RWPE2 (cell line): ENCODE measurements around the gene HPS4.
"Not testable (repeated sequence)": the region's sequence is repeated elsewhere in the genome, so short reads cannot be mapped to it uniquely, and the experiment has no call there.

ENCODE experiments used
- ATAC-seq: fragments of 200-7000 bp; cut with Tn5 transposase; 3 replicates; pipeline ENCODE4 v1.9.1; 2021; ENCODE audit warnings: low read depth
- DNase-seq: peaks from one replicate; pipeline ENCODE4 v3.0.0-alpha.2; 2020; ENCODE audit warnings: low spot score
- H3K27ac ChIP-seq: fragments of 450-650 bp; 2 replicates; pipeline ENCODE4 v1.5.1; 2017; ENCODE audit warnings: mild to moderate bottlenecking; ENCODE audit not compliant: poor library complexity, severe bottlenecking
- H3K27me3 ChIP-seq: fragments of 250-450 bp; sonication (Bioruptor Pico); 2 replicates; pipeline ENCODE4 v1.5.1; 2021; ENCODE audit warnings: mild to moderate bottlenecking, moderate library complexity; ENCODE audit not compliant: insufficient read depth, poor library complexity, severe bottlenecking
- H3K36me3 ChIP-seq: fragments of 250-450 bp; sonication (Bioruptor Pico); 2 replicates; pipeline ENCODE4 v1.5.1; 2020; ENCODE audit warnings: low read depth, mild to moderate bottlenecking, moderate library complexity
- H3K4me1 ChIP-seq: fragments of 250-450 bp; sonication (Bioruptor Pico); 2 replicates; pipeline ENCODE4 v1.5.1; 2021; ENCODE audit warnings: mild to moderate bottlenecking, moderate library complexity; ENCODE audit not compliant: insufficient read depth, poor library complexity, severe bottlenecking
- H3K4me3 ChIP-seq: fragments of 250-450 bp; sonication (Bioruptor Pico); 2 replicates; pipeline ENCODE4 v1.5.1; 2021; ENCODE audit warnings: mild to moderate bottlenecking, moderate library complexity; ENCODE audit not compliant: severe bottlenecking
- H3K9me3 ChIP-seq: fragments of 250-450 bp; sonication (Bioruptor Pico); 2 replicates; pipeline ENCODE4 v1.5.1; 2021; ENCODE audit warnings: mild to moderate bottlenecking, moderate library complexity; ENCODE audit not compliant: severe bottlenecking
- CTCF ChIP-seq: fragments of 450-650 bp; IDR thresholded peaks from one replicate; pipeline ENCODE4 v1.5.1; 2017; ENCODE audit warnings: mild to moderate bottlenecking, moderate library complexity; ENCODE audit not compliant: poor library complexity, severe bottlenecking

The HPS4 gene

GRCh38 chr22:26439559-26439958 is 44.0 kb downstream of the HPS4 start:
- H3K27ac ChIP-seq, result peak overlapping the region; percentile 40
- no peaks in the 10 kb centered on the region; the same call in none of the 2 replicates for H3K36me3 ChIP-seq
- H3K4me3 ChIP-seq, result no peak overlapping the region
- ATAC-seq, result no peak
- no peaks in the 10 kb centered on the region for H3K27me3 ChIP-seq
- DNase-seq, result no peak
- no peak for TF ChIP-seq CTCF
- no peaks in the 10 kb centered on the region for H3K9me3 ChIP-seq
- H3K4me1 ChIP-seq, result peaks cover 26% of the 10 kb centered on the region

GRCh38 chr22:26438776-26439175 is 44.8 kb downstream of the HPS4 start:
- H3K36me3 ChIP-seq, H3K9me3 ChIP-seq, ATAC-seq, H3K4me3 ChIP-seq, H3K27me3 ChIP-seq, DNase-seq: not testable (repeated sequence)
- peaks cover 26% of the 10 kb centered on the region for H3K4me1 ChIP-seq
- H3K27ac ChIP-seq, result peak overlapping the region; percentile 40

- Histone ChIP-seq H3K4me1 (peaks cover 25% of the 10 kb centered on the region), H3K9me3 (no peaks in the 10 kb centered on the region), H3K36me3 (no peaks in the 10 kb centered on the region; the same call in none of the 2 replicates), H3K27ac (peak overlapping the region; percentile 44), H3K27me3 (no peaks in the 10 kb centered on the region), H3K4me3 (no peak overlapping the region)
- ATAC-seq (no peak), DNase-seq (no peak)
- TF ChIP-seq CTCF, result no peak
Measured at GRCh38 chr22:26437694-26438392, 45.7 kb downstream of the HPS4 start.

GRCh38 chr22:26436903-26437515 is 46.6 kb downstream of the HPS4 start:
- Histone ChIP-seq H3K4me3 (no peak overlapping the region), H3K36me3 (peaks cover 2% of the 10 kb centered on the region), H3K9me3 (no peaks in the 10 kb centered on the region), H3K27ac (peak overlapping the region; percentile 44), H3K27me3 (no peaks in the 10 kb centered on the region), H3K4me1 (peaks cover 17% of the 10 kb centered on the region)
- DNase-seq (no peak), ATAC-seq (peak; percentile 66)
- TF ChIP-seq CTCF, result no peak

- peaks cover 2% of the 10 kb centered on the region for H3K36me3 ChIP-seq
- H3K27me3 ChIP-seq, result no peaks in the 10 kb centered on the region
- no peak for ATAC-seq
- TF ChIP-seq CTCF, result no peak
- no peak for DNase-seq
- H3K4me3 ChIP-seq, result no peak overlapping the region
- H3K27ac ChIP-seq, result no peak overlapping the region
- peaks cover 22% of the 10 kb centered on the region for H3K4me1 ChIP-seq
- no peaks in the 10 kb centered on the region for H3K9me3 ChIP-seq
Measured at GRCh38 chr22:26435327-26436093, 48.1 kb downstream of the HPS4 start.
